ENCODE data around the gene TBC1D10B.
"Not testable (repeated sequence)": the region's sequence is repeated elsewhere in the genome, so short reads cannot be mapped to it uniquely, and the experiment has no call there.

TBC1D10B gene

GRCh38 chr16:30397056-30397455 lies 26.8 kb upstream of the TBC1D10B start:
- DNase-seq = no peak

- not testable (repeated sequence) for DNase-seq
Measured at GRCh38 chr16:30396627-30397026, 26.3 kb upstream of the TBC1D10B start.

GRCh38 chr16:30395992-30396585 lies 25.8 kb upstream of the TBC1D10B start:
- no peak for DNase-seq

GRCh38 chr16:30395155-30395991 lies 25.1 kb upstream of the TBC1D10B start, which contains the start of gene ZNF48:
Gene ZNF48, plus strand, starts transcription at chr16:30395420. Its CDS starts 375 bp downstream, at chr16:30395795.
- peak; percentile 94 for DNase-seq

GRCh38 chr16:30394592-30395154 lies 24.4 kb upstream of the TBC1D10B start:
- DNase-seq = peak; percentile 83

- DNase-seq = no peak
Measured at GRCh38 chr16:30383521-30383920, 13.2 kb upstream of the TBC1D10B start.

- DNase-seq = no peak
Measured at GRCh38 chr16:30382111-30382881, 12.0 kb upstream of the TBC1D10B start, which contains the start of gene SEPTIN1. Gene SEPTIN1, minus strand, starts transcription at chr16:30382561. Its CDS starts 19 bp downstream, at chr16:30382542.

GRCh38 chr16:30381291-30382041 lies 11.2 kb upstream of the TBC1D10B start:
- no peak for DNase-seq

- no peak for DNase-seq
Measured at GRCh38 chr16:30380803-30381208, 10.5 kb upstream of the TBC1D10B start.

GRCh38 chr16:30380072-30380802 lies 9.9 kb upstream of the TBC1D10B start:
- DNase-seq = no peak

- DNase-seq = no peak
Measured at GRCh38 chr16:30379158-30379783, 9.0 kb upstream of the TBC1D10B start.

GRCh38 chr16:30378236-30379157 lies 8.2 kb upstream of the TBC1D10B start:
- DNase-seq = peak; percentile 97

GRCh38 chr16:30377812-30378235 lies 7.5 kb upstream of the TBC1D10B start:
- peak; percentile 95 for DNase-seq

- no peak for DNase-seq
Measured at GRCh38 chr16:30377050-30377811, 6.9 kb upstream of the TBC1D10B start.

- DNase-seq = no peak
Measured at GRCh38 chr16:30376461-30376902, 6.2 kb upstream of the TBC1D10B start.

- DNase-seq = no peak
Measured at GRCh38 chr16:30375864-30376263, 5.6 kb upstream of the TBC1D10B start.

- DNase-seq = no peak
Measured at GRCh38 chr16:30374538-30374937, 4.2 kb upstream of the TBC1D10B start, which contains the start of gene MYL11. Gene MYL11, plus strand, starts transcription at chr16:30374802. Its CDS starts 56 bp downstream, at chr16:30374858.

- no peak for DNase-seq
Measured at GRCh38 chr16:30372725-30373124, 2.4 kb upstream of the TBC1D10B start.

All from retina (tissue), 1 donor.